SK-N-SH treated with all-trans-retinoic acid at 6 μM for 48 hours (cell line): ENCODE data around the gene RNF157.

ENCODE experiments used
- ATAC-seq: fragments of 200-7000 bp; cut with Tn5 transposase; 3 replicates; pipeline ENCODE4 v1.9.1; 2020; ENCODE audit warnings: mild to moderate bottlenecking, moderate library complexity
- ARNTL ChIP-seq: fragments of 450-650 bp; formaldehyde crosslinking; IDR thresholded peaks from 2 replicates; pipeline ENCODE4 v1.5.0; 2020; ENCODE audit warnings: low read depth, mild to moderate bottlenecking, moderate library complexity, borderline replicate concordance
- BACH2 ChIP-seq: fragments of 250-450 bp; sonication (Bioruptor Pico); IDR thresholded peaks from 2 replicates; pipeline ENCODE4 v1.9.0; 2021; ENCODE audit warnings: mild to moderate bottlenecking, borderline replicate concordance
- CREB5 ChIP-seq: fragments of 250-450 bp; sonication (Bioruptor Pico); IDR thresholded peaks from 2 replicates; pipeline ENCODE4 v1.5.1; 2020; ENCODE audit warnings: low read depth, mild to moderate bottlenecking, moderate library complexity
- CSDC2 ChIP-seq: fragments of 250-450 bp; sonication (Bioruptor Pico); IDR thresholded peaks from 2 replicates; pipeline ENCODE4 v1.5.0; 2020; ENCODE audit warnings: mild to moderate bottlenecking, moderate library complexity
- ESRRG ChIP-seq: fragments of 250-450 bp; sonication (Bioruptor Pico); IDR thresholded peaks from 2 replicates; pipeline ENCODE4 v1.6.1; 2021; ENCODE audit warnings: mild to moderate bottlenecking
- ISL1 ChIP-seq: fragments of 250-450 bp; sonication (Bioruptor Pico); IDR thresholded peaks from 2 replicates; pipeline ENCODE4 v2.1.2; 2022; ENCODE audit warnings: mild to moderate bottlenecking, moderate library complexity
- OSR1 ChIP-seq: fragments of 250-450 bp; sonication (Bioruptor Pico); IDR thresholded peaks from 2 replicates; pipeline ENCODE4 v1.8.0; 2022; ENCODE audit warnings: moderate library complexity, mild to moderate bottlenecking, inconsistent platforms
- PATZ1 ChIP-seq: fragments of 250-450 bp; sonication (Bioruptor Pico); IDR thresholded peaks from 2 replicates; pipeline ENCODE4 v1.8.0; 2020; ENCODE audit warnings: mild to moderate bottlenecking, moderate library complexity, borderline replicate concordance
- PPARA ChIP-seq: fragments of 250-450 bp; sonication (Bioruptor Pico); IDR thresholded peaks from 2 replicates; pipeline ENCODE4 v1.5.0; 2020; ENCODE audit warnings: mild to moderate bottlenecking, borderline replicate concordance
- RARB ChIP-seq: fragments of 250-450 bp; sonication (Bioruptor Pico); IDR thresholded peaks from 2 replicates; pipeline ENCODE4 v1.8.0; 2021; ENCODE audit warnings: mild to moderate bottlenecking, moderate library complexity
- SNAI2 ChIP-seq: fragments of 250-450 bp; sonication (Bioruptor Pico); IDR thresholded peaks from 2 replicates; pipeline ENCODE4 v1.5.0; 2020; ENCODE audit warnings: mild to moderate bottlenecking, moderate library complexity
- TOX ChIP-seq: fragments of 250-450 bp; sonication (Bioruptor Pico); IDR thresholded peaks from 2 replicates; pipeline ENCODE4 v1.8.0; 2021; ENCODE audit warnings: mild to moderate bottlenecking, moderate library complexity, borderline replicate concordance
- TSHZ2 ChIP-seq: fragments of 250-450 bp; sonication (Bioruptor Pico); IDR thresholded peaks from 2 replicates; pipeline ENCODE4 v1.5.0; 2020; ENCODE audit warnings: mild to moderate bottlenecking, moderate library complexity
- ZC3H10 ChIP-seq: fragments of 250-450 bp; sonication (Bioruptor Pico); IDR thresholded peaks from 2 replicates; pipeline ENCODE4 v1.5.1; 2021; ENCODE audit warnings: mild to moderate bottlenecking, moderate library complexity
- ZFP3 ChIP-seq: fragments of 250-450 bp; sonication (Bioruptor Pico); IDR thresholded peaks from 2 replicates; pipeline ENCODE4 v1.5.0; 2020; ENCODE audit warnings: mild to moderate bottlenecking, moderate library complexity
- ZFP30 ChIP-seq: fragments of 450-650 bp; formaldehyde crosslinking; IDR thresholded peaks from 2 replicates; pipeline ENCODE4 v1.5.0; 2022; ENCODE audit warnings: mild to moderate bottlenecking, moderate library complexity
- ZNF565 ChIP-seq: fragments of 450-650 bp; formaldehyde crosslinking; conservative IDR thresholded peaks from 2 replicates; pipeline ENCODE4 v1.5.0; 2020; ENCODE audit warnings: low read depth, mild to moderate bottlenecking, moderate library complexity
- ZNF70 ChIP-seq: fragments of 450-650 bp; formaldehyde crosslinking; IDR thresholded peaks from 2 replicates; pipeline ENCODE4 v1.5.0; 2020; ENCODE audit warnings: mild to moderate bottlenecking, moderate library complexity
- ZNF8 ChIP-seq: fragments of 450-650 bp; formaldehyde crosslinking; IDR thresholded peaks from 2 replicates; pipeline ENCODE4 v1.5.0; 2020; ENCODE audit warnings: mild to moderate bottlenecking, moderate library complexity
- TF ChIP-seq, protein P1 (sequence below): fragments of 250-450 bp; sonication (Bioruptor Pico); IDR thresholded peaks from 2 replicates; pipeline ENCODE4 v1.8.0; 2021; ENCODE audit warnings: low read depth, mild to moderate bottlenecking, moderate library complexity, borderline replicate concordance

The RNF157 gene

DNA sequence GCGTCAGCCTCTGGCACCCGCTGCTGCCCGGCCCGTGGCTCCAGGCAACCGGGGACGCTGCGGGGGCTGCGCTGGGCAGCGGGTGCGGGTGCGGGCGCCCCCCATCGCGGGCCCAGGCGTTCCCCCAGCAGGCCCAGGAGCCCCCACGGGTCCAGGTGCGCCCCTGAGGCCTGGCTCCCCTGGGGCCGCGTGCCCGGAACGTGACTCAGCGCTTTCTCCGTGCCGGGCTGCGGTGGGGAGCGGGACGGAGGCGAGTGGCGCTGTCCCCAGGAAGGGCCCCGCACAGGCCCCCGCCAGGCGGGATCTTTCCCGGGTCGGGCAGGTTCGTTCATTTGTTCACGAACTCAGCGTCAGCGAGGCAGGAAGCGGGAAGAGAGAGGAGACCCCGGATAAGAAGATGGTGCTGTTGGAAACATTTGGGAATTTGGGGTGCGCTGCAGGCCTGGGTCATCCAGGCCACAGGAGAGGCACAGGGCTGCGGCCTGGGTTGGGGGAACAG, 118.3 kb downstream of the RNF157 start:
- TF ChIP-seq ZFP30 (CRISPR knock-in tag) (no peak), CSDC2 (no peak), ZNF8 (no peak), TOX (no peak), ESRRG (CRISPR knock-in tag) (no peak), SNAI2 (CRISPR knock-in tag) (no peak), BACH2 (CRISPR knock-in tag) (no peak)
- ATAC-seq, result no peak

DNA sequence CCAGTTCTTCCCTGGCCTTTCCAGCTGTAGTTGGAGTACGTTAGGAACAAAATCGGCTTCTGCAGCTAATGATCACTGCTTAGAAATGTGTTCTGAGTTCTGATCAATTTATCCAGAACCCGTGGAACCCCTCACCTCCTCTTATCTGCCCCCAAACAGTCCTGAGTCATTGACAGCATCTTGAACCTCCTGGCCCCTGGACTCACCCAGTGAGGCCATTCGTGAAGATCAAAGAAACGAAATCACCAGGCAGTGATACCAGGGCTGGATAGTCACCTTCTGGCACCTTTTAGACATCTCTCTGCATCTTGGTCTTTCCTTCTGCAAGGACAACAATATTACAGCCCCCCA, 119.7 kb downstream of the RNF157 start:
- TF ChIP-seq TSHZ2 (CRISPR knock-in tag) (no peak), ARNTL (CRISPR knock-in tag) (no peak), BACH2 (CRISPR knock-in tag) (no peak), CSDC2 (no peak), PATZ1 (no peak), PPARA (CRISPR knock-in tag) (no peak), CREB5 (CRISPR knock-in tag) (no peak), ZNF565 (CRISPR knock-in tag) (no peak), RARB (no peak), ZFP3 (CRISPR knock-in tag) (no peak), ISL1 (CRISPR knock-in tag) (no peak), ZC3H10 (CRISPR knock-in tag) (no peak), OSR1 (CRISPR knock-in tag) (no peak), ESRRG (CRISPR knock-in tag) (no peak), ZNF70 (CRISPR knock-in tag) (no peak)
- TF ChIP-seq, protein P1, sequence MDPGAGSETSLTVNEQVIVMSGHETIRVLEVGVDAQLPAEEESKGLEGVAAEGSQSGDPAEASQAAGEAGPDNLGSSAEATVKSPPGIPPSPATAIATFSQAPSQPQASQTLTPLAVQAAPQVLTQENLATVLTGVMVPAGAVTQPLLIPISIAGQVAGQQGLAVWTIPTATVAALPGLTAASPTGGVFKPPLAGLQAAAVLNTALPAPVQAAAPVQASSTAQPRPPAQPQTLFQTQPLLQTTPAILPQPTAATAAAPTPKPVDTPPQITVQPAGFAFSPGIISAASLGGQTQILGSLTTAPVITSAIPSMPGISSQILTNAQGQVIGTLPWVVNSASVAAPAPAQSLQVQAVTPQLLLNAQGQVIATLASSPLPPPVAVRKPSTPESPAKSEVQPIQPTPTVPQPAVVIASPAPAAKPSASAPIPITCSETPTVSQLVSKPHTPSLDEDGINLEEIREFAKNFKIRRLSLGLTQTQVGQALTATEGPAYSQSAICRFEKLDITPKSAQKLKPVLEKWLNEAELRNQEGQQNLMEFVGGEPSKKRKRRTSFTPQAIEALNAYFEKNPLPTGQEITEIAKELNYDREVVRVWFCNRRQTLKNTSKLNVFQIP, result no peak
- ATAC-seq, result no peak

- ATAC-seq, result no peak
- no peak for TF ChIP-seq CREB5 (CRISPR knock-in tag)
- no peak for TF ChIP-seq ZNF70 (CRISPR knock-in tag)
- no peak for TF ChIP-seq ZNF8
- no peak for TF ChIP-seq ESRRG (CRISPR knock-in tag)
- TF ChIP-seq BACH2 (CRISPR knock-in tag), result no peak
- no peak for TF ChIP-seq RARB
- no peak for TF ChIP-seq ZFP30 (CRISPR knock-in tag)
- TF ChIP-seq PPARA (CRISPR knock-in tag), result no peak
- TF ChIP-seq OSR1 (CRISPR knock-in tag), result no peak
Measured at GRCh38 chr17:76119409-76120371, 120.6 kb downstream of the RNF157 start.
